ENCODE results near the gene RNF4.

GRCh38 chr4:2507259-2507658 lies 38.4 kb downstream of the RNF4 start:
- TF ChIP-seq CTCF (conservative IDR thresholded peaks at IDR 0.05; ENCODE audit: low read length) (no peak), EZH2phosphoT487 (IDR thresholded peaks at IDR 0.05; ENCODE audit: borderline replicate concordance, low read depth, low read length) (no peak)

All from OCI-LY7 (cell line).